ENCODE results near the gene CAPZA2. TPM values are rescaled to one million over a fixed set of nuclear protein-coding genes. Genes with fewer than 3 reads are reported as not detected.

CAPZA2 gene
- total and polyA plus RNA-seq, 9 of the 15 experiments (the other 6 are each of a cell fraction or from before 2014, with no cell fraction given): 67.0 to 524 (median 176) TPM

- TF ChIP-seq L3MBTL2 (IDR thresholded peaks at IDR 0.05) (peak; percentile 68; the same call in 1 of the 2 replicates), ZNF165 (CRISPR knock-in tag; IDR thresholded peaks at IDR 0.05; ENCODE audit: borderline replicate concordance) (no peak), NR2C1 (IDR thresholded peaks at IDR 0.05) (no peak), NR2C1 (tag; IDR thresholded peaks at IDR 0.05) (peak; percentile 56; the same call in 1 of the 2 replicates), MEIS2 (IDR thresholded peaks at IDR 0.05; ENCODE audit: partially characterized antibody) (peak; percentile 96), SAFB (IDR thresholded peaks at IDR 0.05; ENCODE audit: borderline replicate concordance, low read depth, low read length) (no peak), MTA3 (IDR thresholded peaks at IDR 0.05; ENCODE audit: borderline replicate concordance) (peak; percentile 86), ZMIZ1 (IDR thresholded peaks at IDR 0.05; ENCODE audit: low read depth in 2 of 2, low read length in 2 of 2) (no peak), RCOR1 (IDR thresholded peaks at IDR 0.05; ENCODE audit: borderline replicate concordance in 1 of 2, low read depth in 2 of 2, low read length in 2 of 2) (peak; percentile 8 to 82; a peak in 3 of 4 replicates), ZNF830 (CRISPR knock-in tag; IDR thresholded peaks at IDR 0.05) (no peak), RB1 (IDR thresholded peaks at IDR 0.05; ENCODE audit: low read depth) (no peak), ARID1B (IDR thresholded peaks at IDR 0.05) (peak; percentile 35; the same call in 1 of the 2 replicates), ZFP30 (CRISPR knock-in tag; IDR thresholded peaks at IDR 0.05; ENCODE audit: borderline replicate concordance) (no peak), PBX2 (CRISPR knock-in tag; IDR thresholded peaks at IDR 0.05; ENCODE audit: low read depth) (no peak), PBX2 (tag; conservative IDR thresholded peaks at IDR 0.05; ENCODE audit: low read depth) (peak; percentile 92), ARID2 (IDR thresholded peaks at IDR 0.05) (no peak; the same call in 1 of the 2 replicates), POLR2G (IDR thresholded peaks at IDR 0.05; ENCODE audit: low read depth, low read length) (no peak), ZNF140 (CRISPR knock-in tag; IDR thresholded peaks at IDR 0.05) (no peak), TEAD4 (IDR thresholded peaks at IDR 0.05; ENCODE audit: low read length) (peak; percentile 59; the same call in 1 of the 2 replicates), TEAD4 (CRISPR knock-in tag; IDR thresholded peaks at IDR 0.05; ENCODE audit: borderline replicate concordance) (no peak), KLF13 (tag; IDR thresholded peaks at IDR 0.05; ENCODE audit: borderline replicate concordance, low read depth) (no peak)
- TF ChIP-seq, protein P1, sequence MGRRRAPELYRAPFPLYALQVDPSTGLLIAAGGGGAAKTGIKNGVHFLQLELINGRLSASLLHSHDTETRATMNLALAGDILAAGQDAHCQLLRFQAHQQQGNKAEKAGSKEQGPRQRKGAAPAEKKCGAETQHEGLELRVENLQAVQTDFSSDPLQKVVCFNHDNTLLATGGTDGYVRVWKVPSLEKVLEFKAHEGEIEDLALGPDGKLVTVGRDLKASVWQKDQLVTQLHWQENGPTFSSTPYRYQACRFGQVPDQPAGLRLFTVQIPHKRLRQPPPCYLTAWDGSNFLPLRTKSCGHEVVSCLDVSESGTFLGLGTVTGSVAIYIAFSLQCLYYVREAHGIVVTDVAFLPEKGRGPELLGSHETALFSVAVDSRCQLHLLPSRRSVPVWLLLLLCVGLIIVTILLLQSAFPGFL (CRISPR knock-in tag; IDR thresholded peaks at IDR 0.05): 0 out of 2 replicates have a peak, but pooled peaks have one; percentile 8
These were observed 90.4 kb downstream of the CAPZA2 start (continued) for GRCh38 chr7:116952635-116953371.

All from K562 (cell line).